ENCODE data around the gene MRPL12. TPM values are rescaled to one million over a fixed set of nuclear protein-coding genes. Genes with fewer than 3 reads are reported as not detected.

Gene MRPL12
- total RNA-seq, 1 donor from 2014 or later = 38.7 TPM

DNA sequence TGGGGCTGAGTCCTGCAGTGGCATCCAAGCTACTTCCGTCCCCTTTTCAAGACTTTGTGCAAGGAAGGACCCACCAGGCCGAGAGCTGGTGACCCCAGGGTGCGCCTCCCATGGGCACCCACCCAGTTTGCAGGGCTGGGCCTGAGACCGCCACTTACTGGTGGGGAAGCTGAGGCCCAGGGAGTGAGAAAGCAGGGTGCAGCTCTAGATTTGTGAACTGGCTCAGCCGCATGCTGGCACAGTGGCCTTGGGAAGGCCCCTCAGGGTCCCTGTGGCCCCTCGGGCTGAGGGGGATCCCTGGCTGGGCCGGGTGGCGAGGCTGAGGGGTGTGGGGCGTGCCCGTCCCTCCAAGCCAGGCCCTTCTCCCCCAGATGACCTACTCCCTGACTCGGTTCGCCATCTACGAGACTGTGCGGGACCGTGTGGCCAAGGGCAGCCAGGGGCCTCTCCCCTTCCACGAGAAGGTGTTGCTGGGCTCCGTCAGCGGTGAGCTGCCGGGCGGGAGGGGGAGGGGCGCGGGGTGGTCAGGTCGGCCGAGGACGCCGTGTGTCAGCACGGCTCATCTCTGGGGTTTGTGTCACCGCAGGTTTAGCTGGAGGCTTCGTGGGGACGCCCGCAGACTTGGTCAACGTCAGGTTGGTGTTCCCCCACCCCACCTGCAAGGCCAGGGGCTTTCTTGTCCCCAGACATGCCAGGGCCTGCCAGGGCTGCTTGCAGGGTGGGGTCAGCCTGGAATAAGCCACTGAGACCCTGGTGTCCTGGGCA lies 12.1 kb downstream of the MRPL12 start:
- H3K36me3 Mint-ChIP-seq (ENCODE audit: low read depth) = peaks cover 1% of the 10 kb centered on the region
- no peak overlapping the region for H3K27ac Mint-ChIP-seq (ENCODE audit: unreplicated experiment)
- no peak overlapping the region for H3K4me3 Mint-ChIP-seq (ENCODE audit: unreplicated experiment)
- H3K9me3 Mint-ChIP-seq (ENCODE audit: low read depth) = no peaks in the 10 kb centered on the region
- no peak for DNase-seq (ENCODE audit: low spot score)
- H3K4me1 Mint-ChIP-seq (ENCODE audit: low read depth) = peaks cover 20% of the 10 kb centered on the region
- H3K27me3 Mint-ChIP-seq (ENCODE audit: low read depth) = no peaks in the 10 kb centered on the region
- TF ChIP-seq CTCF (IDR thresholded peaks at IDR 0.05) = no peak

DNA sequence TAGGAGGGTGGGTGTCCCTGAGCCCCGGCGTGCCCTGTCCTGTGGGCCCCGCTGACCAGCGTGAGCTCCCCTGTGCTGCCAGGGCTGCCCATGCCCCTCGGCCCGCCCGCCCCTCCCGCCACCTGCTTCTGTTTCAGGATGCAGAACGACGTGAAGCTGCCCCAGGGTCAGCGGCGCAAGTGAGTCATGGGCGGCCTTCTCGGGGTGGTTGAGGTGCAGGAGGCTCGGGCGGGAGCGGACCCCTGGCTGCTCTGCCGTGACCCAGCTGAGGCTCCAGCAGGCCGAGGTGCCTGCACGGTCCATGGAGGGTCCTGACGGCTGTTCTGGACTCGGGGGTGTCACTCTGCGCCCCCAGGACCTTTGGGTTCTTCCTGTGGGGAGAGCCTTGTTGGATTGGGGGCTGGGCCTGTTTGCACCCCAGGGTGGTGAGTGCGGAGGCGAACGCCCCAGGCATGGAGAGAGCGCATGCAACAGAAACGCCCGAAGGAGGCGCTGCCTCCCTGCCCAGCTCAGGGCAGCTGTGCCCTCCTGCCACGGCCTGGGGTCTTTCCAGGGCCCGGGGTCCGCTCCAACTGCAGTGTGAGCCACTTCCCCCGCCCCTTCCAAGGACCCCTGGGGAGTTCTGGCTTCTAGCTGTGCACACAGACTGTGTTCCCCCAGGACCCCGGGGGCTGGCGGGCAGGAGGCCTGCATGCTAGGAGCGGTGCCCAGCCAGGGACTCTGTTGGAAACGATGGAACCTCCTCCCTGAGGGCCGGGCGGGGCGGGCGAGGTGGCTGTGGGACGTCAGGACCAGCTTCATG lies 12.9 kb downstream of the MRPL12 start:
- Mint-ChIP-seq H3K27me3 (ENCODE audit: low read depth) (no peaks in the 10 kb centered on the region), H3K4me1 (ENCODE audit: low read depth) (peaks cover 14% of the 10 kb centered on the region), H3K36me3 (ENCODE audit: low read depth) (peaks cover 1% of the 10 kb centered on the region), H3K4me3 (ENCODE audit: unreplicated experiment) (no peak overlapping the region), H3K27ac (ENCODE audit: unreplicated experiment) (no peak overlapping the region), H3K9me3 (ENCODE audit: low read depth) (no peaks in the 10 kb centered on the region)
- no peak for DNase-seq (ENCODE audit: low spot score)
- TF ChIP-seq CTCF (IDR thresholded peaks at IDR 0.05) = no peak

DNA sequence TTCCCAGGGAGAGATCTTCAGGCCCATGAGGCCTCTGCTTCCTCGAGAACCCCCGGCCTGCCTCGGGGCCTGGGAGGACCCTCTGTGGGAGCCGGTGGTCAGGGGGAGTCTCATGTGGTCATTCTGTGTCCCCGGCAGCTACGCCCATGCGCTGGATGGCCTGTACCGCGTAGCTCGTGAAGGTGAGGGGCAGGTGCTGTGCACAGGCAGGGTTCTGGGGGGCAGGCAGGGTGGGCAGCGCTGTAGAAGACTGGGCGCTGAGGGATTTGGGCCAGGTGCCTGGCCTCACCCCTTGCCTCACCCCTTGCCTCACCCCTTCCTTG lies 13.5 kb downstream of the MRPL12 start:
- H3K4me1 Mint-ChIP-seq (ENCODE audit: low read depth) = peaks cover 8% of the 10 kb centered on the region
- no peaks in the 10 kb centered on the region for H3K27me3 Mint-ChIP-seq (ENCODE audit: low read depth)
- no peak for DNase-seq (ENCODE audit: low spot score)
- no peak overlapping the region for H3K4me3 Mint-ChIP-seq (ENCODE audit: unreplicated experiment)
- H3K27ac Mint-ChIP-seq (ENCODE audit: unreplicated experiment) = no peak overlapping the region
- H3K9me3 Mint-ChIP-seq (ENCODE audit: low read depth) = no peaks in the 10 kb centered on the region
- peaks cover 1% of the 10 kb centered on the region for H3K36me3 Mint-ChIP-seq (ENCODE audit: low read depth)
- no peak for TF ChIP-seq CTCF (IDR thresholded peaks at IDR 0.05)

DNA sequence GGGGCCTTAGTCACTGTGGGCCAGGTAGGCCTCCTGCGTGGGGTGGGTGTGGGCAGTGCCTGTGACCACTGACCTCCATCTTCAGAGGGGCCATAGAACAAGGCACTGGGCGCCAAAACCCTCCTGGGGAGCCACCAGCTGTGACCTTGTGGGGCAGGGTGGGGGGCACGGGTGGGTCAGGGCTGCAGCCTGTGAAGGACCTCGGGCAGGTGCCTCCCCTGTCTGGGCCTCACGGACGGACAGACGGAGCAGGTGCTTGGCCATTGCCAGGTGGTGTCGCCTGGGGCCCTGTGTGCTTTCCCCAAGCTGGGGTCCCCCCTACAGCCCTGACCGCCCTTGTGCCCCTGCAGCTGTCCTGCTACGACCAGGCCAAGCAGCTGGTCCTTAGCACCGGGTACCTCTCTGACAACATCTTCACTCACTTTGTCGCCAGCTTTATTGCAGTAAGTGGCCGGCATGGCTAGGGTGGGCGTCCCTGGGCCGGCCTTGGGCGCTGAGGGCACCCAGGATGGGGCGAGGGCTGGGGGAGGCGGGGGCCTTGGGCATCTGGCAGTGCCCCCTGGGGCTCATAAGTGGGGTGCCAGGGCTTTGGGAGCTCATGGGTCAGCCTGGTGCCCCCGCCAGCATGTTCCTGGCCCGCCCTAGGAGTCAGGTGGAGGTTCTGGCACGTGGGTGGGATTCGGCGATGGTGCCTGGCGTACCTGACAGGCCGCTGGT lies 14.0 kb downstream of the MRPL12 start:
- peak; percentile 88 for DNase-seq (ENCODE audit: low spot score)
- no peak overlapping the region for H3K27ac Mint-ChIP-seq (ENCODE audit: unreplicated experiment)
- peaks cover 8% of the 10 kb centered on the region for H3K4me1 Mint-ChIP-seq (ENCODE audit: low read depth)
- peaks cover 1% of the 10 kb centered on the region for H3K36me3 Mint-ChIP-seq (ENCODE audit: low read depth)
- no peak overlapping the region for H3K4me3 Mint-ChIP-seq (ENCODE audit: unreplicated experiment)
- H3K9me3 Mint-ChIP-seq (ENCODE audit: low read depth) = no peaks in the 10 kb centered on the region
- TF ChIP-seq CTCF (IDR thresholded peaks at IDR 0.05) = no peak
- H3K27me3 Mint-ChIP-seq (ENCODE audit: low read depth) = no peaks in the 10 kb centered on the region

DNA sequence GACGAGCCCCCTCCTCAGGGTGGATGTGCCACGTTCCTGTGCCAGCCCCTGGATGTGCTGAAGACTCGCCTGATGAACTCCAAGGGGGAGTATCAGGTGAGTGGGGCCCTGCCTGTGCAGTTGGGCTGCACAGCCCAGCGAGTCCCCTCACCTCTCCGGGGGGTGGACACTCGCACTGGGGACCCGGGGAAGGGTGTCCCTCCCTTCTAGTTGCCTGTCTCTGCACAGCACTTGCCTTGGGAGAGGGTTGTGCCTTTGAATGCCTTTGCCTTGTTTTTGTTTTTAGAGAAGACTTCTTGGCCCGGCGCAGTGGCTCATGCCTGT lies 14.6 kb downstream of the MRPL12 start:
- H3K4me1 Mint-ChIP-seq (ENCODE audit: low read depth) = peaks cover 7% of the 10 kb centered on the region
- DNase-seq (ENCODE audit: low spot score) = no peak
- H3K36me3 Mint-ChIP-seq (ENCODE audit: low read depth) = peaks cover 1% of the 10 kb centered on the region
- H3K9me3 Mint-ChIP-seq (ENCODE audit: low read depth) = no peaks in the 10 kb centered on the region
- TF ChIP-seq CTCF (IDR thresholded peaks at IDR 0.05) = no peak
- H3K27me3 Mint-ChIP-seq (ENCODE audit: low read depth) = no peaks in the 10 kb centered on the region
- no peak overlapping the region for H3K4me3 Mint-ChIP-seq (ENCODE audit: unreplicated experiment)
- no peak overlapping the region for H3K27ac Mint-ChIP-seq (ENCODE audit: unreplicated experiment)
